Measurements from ENCODE around the gene RDH11. TPM values are rescaled to one million over a fixed set of nuclear protein-coding genes. Genes with fewer than 3 reads are reported as not detected.

Gene RDH11
- total RNA-seq, 2 donors from 2014 or later: 43.2 to 51.6 TPM

DNA sequence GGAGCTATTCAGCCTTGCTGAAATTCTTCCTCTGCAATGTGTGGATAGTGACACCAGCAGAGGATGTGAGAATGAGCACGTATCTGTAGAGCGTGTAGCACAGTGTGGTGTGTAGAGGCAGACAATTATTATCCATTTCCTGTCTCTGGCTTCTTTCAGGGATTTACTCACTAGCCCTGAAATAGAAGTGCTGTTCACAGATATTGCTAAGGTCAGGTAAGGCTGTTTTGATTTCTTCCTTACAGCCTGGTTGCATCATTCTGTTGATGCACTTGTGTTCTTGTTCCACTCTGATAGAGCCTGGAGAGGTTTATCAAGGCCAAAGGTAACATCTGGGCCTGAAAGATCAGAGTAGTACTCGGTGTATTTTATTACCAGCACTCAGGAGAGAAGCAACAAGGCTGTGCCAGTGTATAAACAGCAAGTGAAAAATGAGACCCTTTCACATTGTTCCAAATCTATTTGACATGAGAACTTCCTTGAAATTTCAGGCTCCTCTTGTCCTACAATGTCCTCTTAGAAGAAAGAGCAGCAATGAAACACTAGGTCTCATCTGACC is 59.1 kb downstream of the RDH11 start:
- no peak overlapping the region for H3K4me3 ChIP-seq
- H3K4me1 ChIP-seq (ENCODE audit: control insufficient read depth in 1 of 2, low read depth in 2 of 2): no peaks in the 10 kb centered on the region
- DNase-seq (ENCODE audit: low spot score) (no peak), ATAC-seq (ENCODE audit: insufficient number of reproducible peaks, low FRiP score, low read depth) (no peak)
- H3K36me3 ChIP-seq: no peaks in the 10 kb centered on the region
- H3K27ac ChIP-seq: no peak overlapping the region
- TF ChIP-seq, protein P1, sequence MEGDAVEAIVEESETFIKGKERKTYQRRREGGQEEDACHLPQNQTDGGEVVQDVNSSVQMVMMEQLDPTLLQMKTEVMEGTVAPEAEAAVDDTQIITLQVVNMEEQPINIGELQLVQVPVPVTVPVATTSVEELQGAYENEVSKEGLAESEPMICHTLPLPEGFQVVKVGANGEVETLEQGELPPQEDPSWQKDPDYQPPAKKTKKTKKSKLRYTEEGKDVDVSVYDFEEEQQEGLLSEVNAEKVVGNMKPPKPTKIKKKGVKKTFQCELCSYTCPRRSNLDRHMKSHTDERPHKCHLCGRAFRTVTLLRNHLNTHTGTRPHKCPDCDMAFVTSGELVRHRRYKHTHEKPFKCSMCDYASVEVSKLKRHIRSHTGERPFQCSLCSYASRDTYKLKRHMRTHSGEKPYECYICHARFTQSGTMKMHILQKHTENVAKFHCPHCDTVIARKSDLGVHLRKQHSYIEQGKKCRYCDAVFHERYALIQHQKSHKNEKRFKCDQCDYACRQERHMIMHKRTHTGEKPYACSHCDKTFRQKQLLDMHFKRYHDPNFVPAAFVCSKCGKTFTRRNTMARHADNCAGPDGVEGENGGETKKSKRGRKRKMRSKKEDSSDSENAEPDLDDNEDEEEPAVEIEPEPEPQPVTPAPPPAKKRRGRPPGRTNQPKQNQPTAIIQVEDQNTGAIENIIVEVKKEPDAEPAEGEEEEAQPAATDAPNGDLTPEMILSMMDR (IDR thresholded peaks at IDR 0.05): no peak
- H3K9me3 ChIP-seq: no peaks in the 10 kb centered on the region
- no peaks in the 10 kb centered on the region for H3K27me3 ChIP-seq (replicated peaks; ENCODE audit: insufficient read depth)

DNA sequence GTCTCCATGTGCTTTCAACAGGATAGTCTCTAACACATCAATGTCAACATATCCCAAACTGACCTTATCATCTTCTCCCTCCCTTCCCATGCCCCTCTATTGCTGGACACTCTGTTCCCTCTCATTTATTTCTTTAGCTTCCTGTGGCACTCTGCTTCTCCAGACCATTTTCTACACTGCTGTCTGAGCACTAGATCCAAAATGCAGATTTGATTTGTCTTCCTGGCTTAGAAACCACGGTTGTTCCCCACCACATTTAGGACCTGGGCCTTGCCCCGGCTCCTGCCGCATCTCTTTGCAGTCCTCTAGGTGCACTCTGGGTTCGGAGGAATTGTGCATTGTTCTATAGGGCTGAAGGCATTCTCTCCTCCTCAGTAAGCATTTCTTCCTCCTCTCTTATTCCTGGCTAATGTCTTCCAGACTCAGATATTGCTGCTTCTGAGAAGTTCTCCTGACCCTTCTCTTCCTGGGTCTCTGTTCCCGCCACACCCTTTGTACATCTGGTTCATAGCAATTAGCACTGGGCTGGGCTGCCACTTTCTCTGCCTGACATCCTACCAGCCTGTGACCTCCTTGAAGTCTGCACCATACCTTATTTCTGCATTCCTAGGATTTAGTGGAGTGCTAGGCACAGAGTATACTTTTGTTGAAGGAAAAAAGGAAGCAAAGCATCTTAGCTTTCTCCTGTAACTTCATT is 62.0 kb downstream of the RDH11 start:
- TF ChIP-seq, protein P1 (IDR thresholded peaks at IDR 0.05): no peak
- ATAC-seq (ENCODE audit: insufficient number of reproducible peaks, low FRiP score, low read depth) (no peak), DNase-seq (ENCODE audit: low spot score) (no peak)
- H3K27ac ChIP-seq: no peak overlapping the region
- no peaks in the 10 kb centered on the region for H3K4me1 ChIP-seq (ENCODE audit: control insufficient read depth in 1 of 2, low read depth in 2 of 2)
- no peak overlapping the region for H3K4me3 ChIP-seq
- no peaks in the 10 kb centered on the region for H3K27me3 ChIP-seq (replicated peaks; ENCODE audit: insufficient read depth)
- H3K9me3 ChIP-seq: no peaks in the 10 kb centered on the region
- H3K36me3 ChIP-seq: no peaks in the 10 kb centered on the region

DNA sequence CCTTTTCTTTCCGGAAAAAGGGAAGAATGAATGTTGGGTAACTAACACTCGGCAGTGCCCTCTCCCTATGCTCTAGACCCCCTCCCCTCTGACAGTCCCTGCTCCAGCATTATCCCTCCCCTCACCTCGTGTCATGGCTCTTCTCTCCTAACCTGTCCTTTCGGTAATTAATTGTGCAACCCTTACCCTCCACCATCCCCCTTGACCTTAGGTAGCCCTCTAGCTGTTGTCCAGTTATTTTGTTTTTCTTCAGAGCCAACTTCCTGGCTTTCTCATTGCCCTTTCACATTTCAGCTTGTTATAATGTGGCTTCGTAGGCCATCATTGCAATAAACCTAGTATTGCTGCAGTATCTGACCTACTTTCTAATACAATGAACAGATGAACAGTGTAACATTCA is 64.6 kb downstream of the RDH11 start:
- no peaks in the 10 kb centered on the region for H3K9me3 ChIP-seq

DNA sequence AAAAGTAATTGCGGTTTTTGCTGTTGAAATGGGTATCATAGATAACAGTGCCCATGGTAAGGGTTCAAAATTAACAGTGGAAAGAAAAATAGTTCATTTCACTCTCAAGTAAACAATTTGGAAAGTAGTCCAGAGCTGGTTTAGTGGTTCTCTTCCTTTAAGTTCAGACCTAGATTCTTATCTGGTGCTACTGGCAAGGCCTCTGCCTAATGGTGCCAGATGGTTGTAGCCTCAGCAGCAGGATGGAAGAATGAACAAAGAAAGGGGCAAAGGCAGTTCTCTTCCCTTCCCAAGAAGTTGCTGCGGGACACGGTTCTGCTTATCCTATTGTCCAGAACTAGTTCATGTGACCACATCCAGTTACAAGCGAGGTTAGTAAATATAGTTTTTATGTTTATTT is 65.4 kb downstream of the RDH11 start:
- Histone ChIP-seq H3K9me3 (no peaks in the 10 kb centered on the region), H3K27me3 (replicated peaks; ENCODE audit: insufficient read depth) (no peaks in the 10 kb centered on the region), H3K36me3 (no peaks in the 10 kb centered on the region), H3K27ac (no peak overlapping the region), H3K4me3 (no peak overlapping the region), H3K4me1 (ENCODE audit: control insufficient read depth in 1 of 2, low read depth in 2 of 2) (no peaks in the 10 kb centered on the region)
- DNase-seq (ENCODE audit: low spot score): no peak
- no peak for ATAC-seq (ENCODE audit: insufficient number of reproducible peaks, low FRiP score, low read depth)
- TF ChIP-seq, protein P1 (IDR thresholded peaks at IDR 0.05): no peak

More for the DNA sequence above, 64.6 kb downstream of the RDH11 start:
- Histone ChIP-seq H3K36me3 (no peaks in the 10 kb centered on the region), H3K4me3 (no peak overlapping the region), H3K27me3 (replicated peaks; ENCODE audit: insufficient read depth) (no peaks in the 10 kb centered on the region), H3K27ac (no peak overlapping the region), H3K4me1 (ENCODE audit: control insufficient read depth in 1 of 2, low read depth in 2 of 2) (no peaks in the 10 kb centered on the region)
- ATAC-seq (ENCODE audit: insufficient number of reproducible peaks, low FRiP score, low read depth) (no peak), DNase-seq (ENCODE audit: low spot score) (no peak)
- TF ChIP-seq, protein P1 (IDR thresholded peaks at IDR 0.05): no peak

DNA sequence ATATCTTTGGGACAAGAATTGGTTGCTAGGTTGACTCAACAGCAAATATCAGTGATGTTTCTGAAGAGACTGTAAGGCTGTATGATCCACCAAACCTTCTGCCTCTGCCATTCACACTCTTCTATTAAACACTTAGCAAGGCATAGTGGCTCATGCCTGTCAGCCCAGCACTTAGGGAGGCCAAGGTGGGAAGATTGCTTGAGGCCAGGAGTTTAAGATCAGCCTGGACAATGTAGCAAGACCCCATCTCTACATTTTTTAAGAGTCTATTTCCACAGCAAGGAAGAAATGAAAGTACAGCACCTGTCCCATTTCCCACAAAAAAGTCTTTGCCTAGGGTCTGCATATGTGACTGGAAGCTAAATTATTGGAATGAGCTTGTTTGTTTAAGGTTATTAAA is 68.0 kb downstream of the RDH11 start:
- H3K4me3 ChIP-seq: no peak overlapping the region
- no peak overlapping the region for H3K27ac ChIP-seq
- no peak for DNase-seq (ENCODE audit: low spot score)
- H3K36me3 ChIP-seq: no peaks in the 10 kb centered on the region
- TF ChIP-seq, protein P1 (IDR thresholded peaks at IDR 0.05): no peak
- H3K27me3 ChIP-seq (replicated peaks; ENCODE audit: insufficient read depth): no peaks in the 10 kb centered on the region
- H3K4me1 ChIP-seq (ENCODE audit: control insufficient read depth in 1 of 2, low read depth in 2 of 2): peaks cover 4 to 13% of the 10 kb centered on the region in 2 donors
- ATAC-seq (ENCODE audit: insufficient number of reproducible peaks, low FRiP score, low read depth): no peak
- no peaks in the 10 kb centered on the region for H3K9me3 ChIP-seq

Other genes with a start within 250 kb of the RDH11 start
- gene TMEM229B, start 207.0 kb downstream of the RDH11 start, total RNA-seq: 1 to 10 TPM; 2.1 to 4.1 TPM
- gene PLEKHH1, start 162.5 kb downstream of the RDH11 start, total RNA-seq: 1 to 10 TPM; 1.4 to 3.8 TPM
- gene PIGH, start 95.5 kb downstream of the RDH11 start, total RNA-seq: 10 to 100 TPM; 32.7 to 34.5 TPM
- 10 to 100 TPM in 1 of 2 donors, 1 to 10 TPM in 1; 2.8 to 12.5 TPM for gene ARG2, start 75.8 kb downstream of the RDH11 start, total RNA-seq
- 10 to 100 TPM; 47.9 to 58.3 TPM for gene VTI1B, start 21.1 kb downstream of the RDH11 start, total RNA-seq
- not detected for gene RDH12, start 6.1 kb upstream of the RDH11 start, total RNA-seq
- 10 to 100 TPM; 22.6 to 32.5 TPM for gene ZFYVE26, start 120.8 kb upstream of the RDH11 start, total RNA-seq
- 10 to 100 TPM in 1 of 2 donors, 1 to 10 TPM in 1; 9.3 to 12.1 TPM for gene RAD51B, start 124.0 kb upstream of the RDH11 start, total RNA-seq